Duodenal mucosa (tissue), 2 donors: ENCODE results near the gene FAHD2B.
"Not testable (repeated sequence)": the region's sequence is repeated elsewhere in the genome, so short reads cannot be mapped to it uniquely, and the experiment has no call there.

Experiments
- H3K27ac ChIP-seq: one replicate; pipeline ENCODE4 v1.7.0; 2013; ENCODE audit warnings: low read depth, low read length
- H3K27me3 ChIP-seq, 2 donors: one replicate each; pipeline ENCODE4 v1.7.0; 2013; ENCODE audit warnings: low read length in 2 of 2, control low read depth in 1 of 2; ENCODE audit not compliant: insufficient read depth in 2 of 2, control insufficient read depth in 1 of 2
- H3K36me3 ChIP-seq, 2 donors: one replicate each; pipeline ENCODE4 v1.7.0; 2013; ENCODE audit warnings: low read length in 2 of 2, control low read depth in 1 of 2; ENCODE audit not compliant: insufficient read depth in 2 of 2, control insufficient read depth in 1 of 2
- H3K4me1 ChIP-seq, 2 donors: one replicate each; pipeline ENCODE4 v1.7.0; 2013; ENCODE audit warnings: low read length in 2 of 2, control low read depth in 1 of 2; ENCODE audit not compliant: insufficient read depth in 2 of 2, control insufficient read depth in 1 of 2
- H3K4me3 ChIP-seq, 2 donors: one replicate each; pipeline ENCODE4 v1.7.0; 2013; ENCODE audit warnings: low read length in 2 of 2, low read depth in 1 of 2
- H3K9ac ChIP-seq, 2 donors: one replicate each; pipeline ENCODE4 v1.7.0; 2013; ENCODE audit warnings: low read length in 2 of 2, low read depth in 1 of 2
- H3K9me3 ChIP-seq, 2 donors: one replicate each; pipeline ENCODE4 v1.7.0; 2013; ENCODE audit warnings: low read length in 2 of 2, control low read depth in 1 of 2; ENCODE audit not compliant: control insufficient read depth in 1 of 2

The FAHD2B gene

GRCh38 chr2:97095661-97096060, 979 bp upstream of the FAHD2B start:
- H3K9me3 ChIP-seq, result no peaks in the 10 kb centered on the region
- H3K9ac ChIP-seq, result no peak overlapping the region
- no peaks in the 10 kb centered on the region for H3K36me3 ChIP-seq
- H3K4me1 ChIP-seq, result no peaks in the 10 kb centered on the region
- H3K27me3 ChIP-seq, result no peaks in the 10 kb centered on the region
- no peak overlapping the region for H3K4me3 ChIP-seq
- no peak overlapping the region for H3K27ac ChIP-seq

- not testable (repeated sequence) for H3K27ac ChIP-seq, H3K4me3 ChIP-seq, H3K36me3 ChIP-seq, H3K9me3 ChIP-seq, H3K4me1 ChIP-seq, H3K9ac ChIP-seq, H3K27me3 ChIP-seq
Observed at GRCh38 chr2:97093983-97094771, 505 bp downstream of the FAHD2B start.

GRCh38 chr2:97092946-97093345, 1.7 kb downstream of the FAHD2B start:
- not testable (repeated sequence) for H3K9me3 ChIP-seq, H3K9ac ChIP-seq, H3K27me3 ChIP-seq, H3K4me1 ChIP-seq, H3K27ac ChIP-seq, H3K4me3 ChIP-seq, H3K36me3 ChIP-seq

- not testable (repeated sequence) for H3K36me3 ChIP-seq, H3K4me3 ChIP-seq, H3K4me1 ChIP-seq, H3K27ac ChIP-seq, H3K27me3 ChIP-seq, H3K9ac ChIP-seq, H3K9me3 ChIP-seq
Observed at GRCh38 chr2:97088706-97089105, 6.0 kb downstream of the FAHD2B start.

- not testable (repeated sequence) for H3K9ac ChIP-seq, H3K4me3 ChIP-seq, H3K36me3 ChIP-seq, H3K4me1 ChIP-seq, H3K27me3 ChIP-seq, H3K27ac ChIP-seq, H3K9me3 ChIP-seq
Observed at GRCh38 chr2:97085093-97085492, 9.6 kb downstream of the FAHD2B start.

GRCh38 chr2:97083516-97083915, 11.2 kb downstream of the FAHD2B start:
- H3K4me3 ChIP-seq, H3K27ac ChIP-seq, H3K9ac ChIP-seq, H3K36me3 ChIP-seq, H3K9me3 ChIP-seq, H3K27me3 ChIP-seq, H3K4me1 ChIP-seq: not testable (repeated sequence)

- not testable (repeated sequence) for H3K36me3 ChIP-seq, H3K9me3 ChIP-seq, H3K27ac ChIP-seq, H3K4me3 ChIP-seq, H3K9ac ChIP-seq, H3K4me1 ChIP-seq, H3K27me3 ChIP-seq
Observed at GRCh38 chr2:97082206-97082605, 12.5 kb downstream of the FAHD2B start.

- not testable (repeated sequence) for H3K27me3 ChIP-seq, H3K36me3 ChIP-seq, H3K4me1 ChIP-seq, H3K27ac ChIP-seq, H3K9me3 ChIP-seq, H3K4me3 ChIP-seq, H3K9ac ChIP-seq
Observed at GRCh38 chr2:97080855-97081254, 13.8 kb downstream of the FAHD2B start.

- H3K27ac ChIP-seq, H3K9me3 ChIP-seq, H3K4me3 ChIP-seq, H3K4me1 ChIP-seq, H3K36me3 ChIP-seq, H3K27me3 ChIP-seq, H3K9ac ChIP-seq: not testable (repeated sequence)
Observed at GRCh38 chr2:97077213-97077612, 17.5 kb downstream of the FAHD2B start.

- not testable (repeated sequence) for H3K27me3 ChIP-seq, H3K9me3 ChIP-seq, H3K27ac ChIP-seq, H3K9ac ChIP-seq, H3K4me3 ChIP-seq, H3K36me3 ChIP-seq, H3K4me1 ChIP-seq
Observed at GRCh38 chr2:97070915-97071314, 23.8 kb downstream of the FAHD2B start.

GRCh38 chr2:97068722-97069121, 26.0 kb downstream of the FAHD2B start:
- H3K4me3 ChIP-seq, H3K9ac ChIP-seq, H3K36me3 ChIP-seq, H3K27me3 ChIP-seq, H3K27ac ChIP-seq, H3K4me1 ChIP-seq, H3K9me3 ChIP-seq: not testable (repeated sequence)
